ENCODE results near the gene SNN. TPM values are rescaled to one million over a fixed set of nuclear protein-coding genes. Genes with fewer than 3 reads are reported as not detected.

The SNN gene
- total and polyA plus RNA-seq, 2 of the 8 experiments (the other 6 are each of a cell fraction or from before 2014, with no cell fraction given) = 37.4 to 66.9 TPM

GRCh38 chr16:11662582-11662981 lies 5.7 kb upstream of the SNN start (continued):
- TF ChIP-seq E2F6 (IDR thresholded peaks at IDR 0.05) = no peak
- TF ChIP-seq TAF7 (optimal IDR thresholded peaks at IDR 0.05; ENCODE audit: borderline replicate concordance, low read depth, low read length) = no peak
- no peak for TF ChIP-seq RNF2 (IDR thresholded peaks at IDR 0.05; ENCODE audit: borderline replicate concordance, low read depth, low read length, missing control alignments, poor library complexity, severe bottlenecking)
- TF ChIP-seq POLR2A (IDR thresholded peaks at IDR 0.05; ENCODE audit: control extremely low read depth in 1 of 2, low read depth in 2 of 2, low read length in 2 of 2) = no peak
- no peak for TF ChIP-seq SP4 (IDR thresholded peaks at IDR 0.05; ENCODE audit: low read length)
- TF ChIP-seq ZNF274 (IDR thresholded peaks at IDR 0.05; ENCODE audit: borderline replicate concordance, extremely low read depth, low read length) = no peak
